Activated gamma-delta T cell treated with Interleukin-2 at 50 U/mL for 16 hours (primary cell): ENCODE results near the gene CAMSAP3.
"Not testable (repeated sequence)": the region's sequence is repeated elsewhere in the genome, so short reads cannot be mapped to it uniquely, and the experiment has no call there.

Experiments
- DNase-seq: peaks from one replicate; pipeline ENCODE4 v3.0.0-alpha.2; 2020

Gene CAMSAP3

GRCh38 chr19:7595466-7596133, at the start of gene CAMSAP3:
TSS of gene CAMSAP3 (plus strand) at chr19:7595863. CDS start at chr19:7596003, 140 bp downstream.
- peak; percentile 31 for DNase-seq

DNA sequence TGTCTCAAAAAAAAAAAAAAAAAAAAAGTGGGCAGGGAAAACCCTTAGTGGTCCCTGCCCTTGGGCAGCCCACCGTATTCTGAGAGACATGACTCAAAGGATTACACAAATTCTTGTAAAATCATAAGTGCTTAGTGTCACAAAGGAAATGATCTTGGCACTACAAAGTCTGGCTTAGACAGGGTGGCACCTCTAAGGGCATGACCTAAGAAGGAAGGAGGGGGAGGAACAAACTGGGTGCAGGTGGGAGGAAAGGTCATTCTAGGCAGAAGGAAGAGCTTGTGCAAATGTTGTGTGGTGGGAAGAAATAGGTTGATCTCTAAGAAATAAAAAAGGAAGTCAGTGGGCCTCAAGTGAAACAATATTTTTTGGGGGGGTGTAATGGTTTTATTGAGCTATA, 49.8 kb upstream of the CAMSAP3 start:
- DNase-seq = no peak

- no peak for DNase-seq
These were observed 48.5 kb upstream of the CAMSAP3 start for GRCh38 chr19:7547159-7547558.

- DNase-seq = no peak
These were observed 46.1 kb upstream of the CAMSAP3 start for GRCh38 chr19:7549429-7550148.

DNA sequence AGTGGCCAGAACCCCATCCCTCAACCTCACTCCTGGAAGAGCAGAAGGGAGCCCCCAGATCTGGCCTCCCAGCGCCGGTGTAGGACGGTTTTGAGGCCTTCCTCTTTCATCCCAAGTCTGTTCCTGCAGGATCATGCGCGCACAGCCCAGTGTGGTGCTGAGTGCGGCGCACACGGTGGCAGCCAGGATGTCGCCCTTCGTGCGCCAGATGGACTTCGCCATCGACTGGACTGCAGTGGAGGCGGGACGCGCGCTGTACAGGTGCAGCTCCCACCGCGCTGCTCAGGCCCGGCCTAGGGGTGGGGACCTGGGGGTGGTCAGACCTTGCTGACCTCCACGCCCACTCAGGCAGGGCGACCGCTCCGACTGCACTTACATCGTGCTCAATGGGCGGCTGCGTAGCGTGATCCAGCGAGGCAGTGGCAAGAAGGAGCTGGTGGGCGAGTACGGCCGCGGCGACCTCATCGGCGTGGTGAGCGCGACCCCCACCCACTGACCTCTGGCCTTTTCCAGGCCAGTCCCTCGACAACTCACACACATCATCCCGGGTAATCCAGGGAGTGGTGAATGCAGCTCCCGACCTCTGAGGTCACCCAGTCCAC, 45.4 kb upstream of the CAMSAP3 start:
- DNase-seq = no peak

GRCh38 chr19:7550987-7551761, 44.5 kb upstream of the CAMSAP3 start:
- DNase-seq = peak; percentile 22

DNA sequence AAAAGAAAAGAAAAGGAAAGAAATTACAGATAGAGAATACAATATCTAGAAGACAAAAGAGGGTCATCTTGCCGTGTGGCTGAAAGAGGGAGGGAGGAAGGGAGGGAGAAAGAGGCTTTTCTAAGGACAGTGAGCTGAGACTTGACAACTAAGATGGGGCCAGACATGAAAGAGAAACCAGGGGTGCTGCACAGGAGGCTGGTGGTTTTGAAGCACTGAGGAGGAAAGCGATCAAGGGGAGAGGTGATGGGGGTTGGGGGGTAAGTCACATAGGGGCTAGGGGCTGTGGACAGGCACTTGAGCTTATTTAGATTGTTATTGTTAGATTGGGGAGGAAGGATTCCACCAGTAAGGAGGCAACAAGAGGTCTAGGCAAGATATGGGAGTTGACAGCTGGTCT, 42.9 kb upstream of the CAMSAP3 start:
- DNase-seq = no peak

GRCh38 chr19:7554565-7554964, 41.1 kb upstream of the CAMSAP3 start:
- no peak for DNase-seq

DNA sequence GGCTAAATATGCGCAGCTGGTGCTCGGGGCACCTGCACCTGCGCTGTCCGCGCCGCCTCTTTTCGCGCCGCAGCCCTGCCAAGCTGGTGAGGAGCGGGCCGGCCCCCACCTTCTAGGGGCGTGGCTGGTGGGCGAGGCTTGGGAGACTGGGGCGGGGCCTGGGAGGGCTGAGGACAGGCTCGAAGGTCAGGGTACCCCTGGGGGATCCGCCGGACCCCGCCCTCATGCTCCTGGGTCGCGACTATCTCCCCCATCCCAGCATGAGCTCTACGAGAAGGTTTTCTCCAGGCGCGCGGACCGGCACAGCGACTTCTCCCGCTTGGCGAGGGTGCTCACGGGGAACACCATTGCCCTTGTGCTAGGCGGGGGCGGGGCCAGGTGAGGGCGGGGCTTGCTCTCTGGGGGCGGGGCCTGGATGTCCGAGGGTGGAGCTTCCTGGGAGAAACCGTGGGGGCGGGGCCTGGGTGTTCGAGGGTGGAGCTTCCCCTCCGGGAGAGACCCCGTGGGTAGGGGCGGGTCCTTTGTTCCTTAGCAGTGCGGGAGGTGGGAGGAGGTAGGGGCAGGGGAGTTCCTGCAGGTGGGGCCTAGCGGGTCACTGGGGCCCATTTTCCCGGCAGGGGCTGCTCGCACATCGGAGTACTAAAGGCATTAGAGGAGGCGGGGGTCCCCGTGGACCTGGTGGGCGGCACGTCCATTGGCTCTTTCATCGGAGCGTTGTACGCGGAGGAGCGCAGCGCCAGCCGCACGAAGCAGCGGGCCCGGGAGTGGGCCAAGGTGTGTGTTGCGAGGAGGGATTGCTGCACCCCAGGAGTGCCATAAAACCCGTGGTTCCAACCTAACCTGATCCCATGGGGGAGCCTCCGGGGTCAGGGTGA, 40.4 kb upstream of the CAMSAP3 start:
- no peak for DNase-seq

GRCh38 chr19:7556696-7557315, 38.9 kb upstream of the CAMSAP3 start:
- DNase-seq = no peak

- no peak for DNase-seq
These were observed 37.0 kb upstream of the CAMSAP3 start for GRCh38 chr19:7558667-7559066.

DNA sequence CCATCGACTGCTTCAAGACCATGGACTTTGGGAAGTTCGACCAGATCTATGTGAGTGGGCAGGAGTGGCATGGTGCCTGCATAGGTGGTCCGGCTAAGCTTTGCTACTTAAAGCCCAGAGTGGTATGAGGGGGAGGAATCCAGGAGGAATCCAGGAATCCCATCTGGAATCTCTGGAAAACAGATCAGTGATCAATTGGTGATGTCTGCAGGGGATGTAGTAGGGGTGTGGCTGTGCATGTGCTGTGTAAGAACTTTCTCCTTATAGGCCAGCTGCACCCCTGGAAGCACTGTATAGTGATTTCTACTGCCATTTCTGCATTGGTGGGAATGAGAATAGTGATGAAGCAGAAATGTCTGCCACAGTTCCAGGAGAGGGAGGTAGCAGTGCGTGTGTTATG, 36.6 kb upstream of the CAMSAP3 start:
- DNase-seq = no peak

DNA sequence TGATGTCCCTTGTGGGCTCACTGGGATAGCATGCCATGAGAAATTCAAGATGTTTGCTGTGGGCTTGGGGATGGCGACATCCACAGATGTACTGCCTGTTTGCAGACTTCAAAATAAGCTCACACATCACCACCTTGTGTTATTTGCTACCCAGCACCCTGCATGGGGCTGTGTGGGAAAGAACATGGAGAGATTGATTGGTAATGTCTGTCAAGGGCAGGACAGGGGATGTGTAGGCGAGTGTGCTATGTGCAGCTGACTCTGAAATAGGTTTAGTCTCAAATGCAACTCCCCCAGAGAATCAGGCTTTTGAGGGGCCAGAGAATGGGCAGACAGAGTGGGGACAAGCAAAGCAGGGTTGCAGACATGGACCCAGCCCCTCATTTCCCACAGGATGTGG, 35.4 kb upstream of the CAMSAP3 start:
- DNase-seq = no peak

DNA sequence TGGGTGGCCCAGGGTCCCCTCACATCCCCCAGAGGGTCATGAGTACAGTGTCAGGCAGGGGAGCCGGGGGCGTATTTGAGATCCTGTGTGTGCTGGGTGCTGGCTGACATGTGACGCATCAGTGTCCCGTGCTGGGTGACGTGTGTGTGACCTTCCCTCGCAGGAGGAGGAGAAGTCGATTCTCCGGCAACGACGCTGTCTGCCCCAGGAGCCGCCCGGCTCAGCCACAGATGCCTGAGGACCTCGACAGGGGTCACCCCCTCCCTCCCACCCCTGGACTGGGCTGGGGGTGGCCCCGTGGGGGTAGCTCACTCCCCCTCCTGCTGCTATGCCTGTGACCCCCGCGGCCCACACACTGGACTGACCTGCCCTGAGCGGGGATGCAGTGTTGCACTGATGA, 34.3 kb upstream of the CAMSAP3 start:
- no peak for DNase-seq

- no peak for DNase-seq
These were observed 32.8 kb upstream of the CAMSAP3 start for GRCh38 chr19:7562646-7563393.

DNA sequence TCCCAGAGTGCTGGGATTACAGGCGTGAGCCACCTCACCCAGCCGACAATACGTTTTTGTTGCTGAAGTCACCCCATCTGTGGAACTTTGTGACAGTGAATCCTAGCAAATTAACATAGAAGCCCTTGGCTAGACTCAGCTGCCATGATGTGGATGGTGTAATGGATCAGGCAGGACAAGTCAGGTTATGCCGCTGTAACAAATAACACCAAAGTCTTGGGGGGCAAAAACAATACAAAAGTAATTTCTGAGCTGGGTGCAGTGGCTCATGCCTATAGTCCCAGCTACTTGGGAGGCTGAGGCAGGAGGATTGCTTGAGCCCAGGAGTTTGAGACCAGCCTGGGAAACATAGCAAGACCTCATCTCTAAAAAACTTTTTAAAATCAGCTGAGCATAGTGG, 30.8 kb upstream of the CAMSAP3 start:
- no peak for DNase-seq

GRCh38 chr19:7565332-7565731, 30.3 kb upstream of the CAMSAP3 start:
- DNase-seq = no peak

DNA sequence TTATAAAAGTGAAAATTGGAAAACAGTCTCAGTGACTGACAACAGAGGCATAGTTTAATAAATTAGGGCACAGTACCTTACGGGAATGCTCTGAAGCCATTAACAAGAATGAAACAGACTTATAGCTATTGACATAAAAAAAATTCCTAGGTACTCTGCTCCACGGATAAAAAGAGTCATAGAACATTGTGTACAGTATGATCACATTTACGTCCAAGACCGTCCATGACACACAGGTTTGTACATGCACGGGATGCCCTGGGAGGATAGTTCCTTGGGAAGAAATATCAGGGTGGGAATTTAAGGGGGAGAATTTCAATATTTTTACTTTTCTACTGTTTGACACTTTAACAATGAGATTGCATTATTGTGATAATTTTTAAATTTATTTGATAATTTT, 24.9 kb upstream of the CAMSAP3 start:
- DNase-seq = no peak

DNA sequence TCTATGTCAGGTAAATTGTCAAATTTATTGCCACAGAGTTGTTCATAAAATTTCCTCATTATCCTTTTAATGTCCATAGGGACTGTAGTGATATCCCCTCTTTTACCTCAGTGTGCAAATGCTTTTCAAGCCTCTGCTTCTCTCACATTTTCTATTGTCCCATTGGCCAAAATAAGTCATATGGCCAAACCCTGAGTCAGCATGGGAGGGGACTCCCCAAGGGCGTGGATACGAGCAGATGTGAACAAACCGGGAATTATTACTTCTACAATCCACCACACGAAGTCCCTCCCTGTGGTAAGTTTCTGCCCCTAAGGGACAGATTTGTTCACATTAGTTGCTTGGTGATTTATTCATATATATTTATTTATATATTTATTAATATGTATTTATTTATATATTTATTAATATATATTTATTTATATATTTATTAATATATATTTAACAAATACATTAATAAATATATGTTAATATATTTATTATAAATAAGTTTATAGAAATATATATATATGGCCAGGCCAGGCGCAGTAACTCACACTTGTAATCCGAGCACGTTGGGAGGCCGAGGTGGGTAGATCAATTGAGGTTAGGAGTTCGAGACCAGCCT, 20.1 kb upstream of the CAMSAP3 start:
- no peak for DNase-seq

DNA sequence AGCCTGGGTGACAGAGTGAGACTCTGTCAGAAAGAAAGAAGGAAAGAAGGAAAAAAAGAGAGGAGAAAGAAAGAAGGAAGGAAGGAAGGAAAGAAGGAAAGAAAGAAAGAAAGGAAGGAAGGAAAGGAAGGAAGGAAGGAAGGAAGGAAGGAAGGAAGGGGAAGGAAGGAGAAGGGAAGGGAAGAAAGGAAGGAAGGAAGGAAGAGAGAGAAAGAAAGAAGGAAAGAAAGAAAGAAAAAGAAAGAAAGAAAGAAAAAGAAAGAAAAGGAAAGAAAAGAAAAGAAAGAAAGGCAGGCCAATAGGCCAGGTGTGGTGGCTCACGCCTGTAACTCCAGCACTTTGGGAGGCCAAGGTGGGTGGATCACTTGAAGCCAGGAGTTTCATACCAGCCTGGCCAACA, 18.2 kb upstream of the CAMSAP3 start:
- not testable (repeated sequence) for DNase-seq

GRCh38 chr19:7578127-7578526, 17.5 kb upstream of the CAMSAP3 start:
- no peak for DNase-seq
